ENCODE measurements around the gene RETREG2. TPM values are rescaled to one million over a fixed set of nuclear protein-coding genes. Genes with fewer than 3 reads are reported as not detected.
"Not testable (repeated sequence)": the region's sequence is repeated elsewhere in the genome, so short reads cannot be mapped to it uniquely, and the experiment has no call there.

Gene RETREG2
- total RNA-seq, 4 donors from 2014 or later = 82.3 to 122 (median 100) TPM

DNA sequence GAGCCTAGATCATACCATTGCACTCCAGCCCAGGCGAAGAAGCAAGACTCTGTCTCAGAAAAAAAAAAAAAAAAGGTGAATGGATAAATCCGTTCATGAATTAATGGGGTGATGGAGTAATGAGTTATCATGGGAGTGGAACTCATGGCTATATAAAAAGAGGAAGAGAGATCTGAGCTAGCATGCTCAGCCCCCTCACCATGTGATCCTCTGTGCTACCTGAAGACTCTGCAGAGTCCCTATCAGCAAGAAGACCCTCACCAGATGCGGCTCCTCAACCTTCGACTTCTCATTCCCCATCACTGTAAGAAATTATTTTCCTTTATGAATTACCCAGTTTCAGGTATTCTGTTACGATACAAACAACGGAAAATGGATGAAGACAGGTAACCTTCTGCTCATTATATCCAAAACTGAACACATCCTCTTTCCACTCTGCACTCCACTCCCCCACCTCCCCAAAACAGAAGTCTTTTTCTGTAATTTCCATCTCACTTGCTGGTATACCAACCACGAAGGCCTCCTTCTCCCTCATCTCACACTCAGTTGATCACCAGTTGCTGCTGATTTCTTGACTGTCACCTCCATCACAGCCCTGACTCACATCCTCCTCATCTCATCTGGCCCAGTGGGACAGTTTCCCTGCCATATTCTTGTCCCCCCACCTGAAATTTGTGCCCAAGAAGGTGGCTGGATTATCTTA is 8.8 kb downstream of the RETREG2 start:
- Histone ChIP-seq H3K4me3 (replicated peaks in 1 of 3) (no peak overlapping the region), H3K36me3 (peaks cover 23% of the 10 kb centered on the region in 2 donors), H3K4me1 (no peaks in the 10 kb centered on the region), H3K27me3 (no peaks in the 10 kb centered on the region), H3K27ac (no peak overlapping the region), H3K9me3 (no peaks in the 10 kb centered on the region)
- TF ChIP-seq, protein P1, sequence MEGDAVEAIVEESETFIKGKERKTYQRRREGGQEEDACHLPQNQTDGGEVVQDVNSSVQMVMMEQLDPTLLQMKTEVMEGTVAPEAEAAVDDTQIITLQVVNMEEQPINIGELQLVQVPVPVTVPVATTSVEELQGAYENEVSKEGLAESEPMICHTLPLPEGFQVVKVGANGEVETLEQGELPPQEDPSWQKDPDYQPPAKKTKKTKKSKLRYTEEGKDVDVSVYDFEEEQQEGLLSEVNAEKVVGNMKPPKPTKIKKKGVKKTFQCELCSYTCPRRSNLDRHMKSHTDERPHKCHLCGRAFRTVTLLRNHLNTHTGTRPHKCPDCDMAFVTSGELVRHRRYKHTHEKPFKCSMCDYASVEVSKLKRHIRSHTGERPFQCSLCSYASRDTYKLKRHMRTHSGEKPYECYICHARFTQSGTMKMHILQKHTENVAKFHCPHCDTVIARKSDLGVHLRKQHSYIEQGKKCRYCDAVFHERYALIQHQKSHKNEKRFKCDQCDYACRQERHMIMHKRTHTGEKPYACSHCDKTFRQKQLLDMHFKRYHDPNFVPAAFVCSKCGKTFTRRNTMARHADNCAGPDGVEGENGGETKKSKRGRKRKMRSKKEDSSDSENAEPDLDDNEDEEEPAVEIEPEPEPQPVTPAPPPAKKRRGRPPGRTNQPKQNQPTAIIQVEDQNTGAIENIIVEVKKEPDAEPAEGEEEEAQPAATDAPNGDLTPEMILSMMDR (IDR thresholded peaks at IDR 0.05) = no peak
- TF ChIP-seq POLR2A (IDR thresholded peaks at IDR 0.05) = no peak
- intact Hi-C loops (cut with DNase I) = no loop called here
- DNase-seq = no peak
- 88 to 93% methylated on average over 7 of the region's 7 CpGs for WGBS, 2 donors

DNA sequence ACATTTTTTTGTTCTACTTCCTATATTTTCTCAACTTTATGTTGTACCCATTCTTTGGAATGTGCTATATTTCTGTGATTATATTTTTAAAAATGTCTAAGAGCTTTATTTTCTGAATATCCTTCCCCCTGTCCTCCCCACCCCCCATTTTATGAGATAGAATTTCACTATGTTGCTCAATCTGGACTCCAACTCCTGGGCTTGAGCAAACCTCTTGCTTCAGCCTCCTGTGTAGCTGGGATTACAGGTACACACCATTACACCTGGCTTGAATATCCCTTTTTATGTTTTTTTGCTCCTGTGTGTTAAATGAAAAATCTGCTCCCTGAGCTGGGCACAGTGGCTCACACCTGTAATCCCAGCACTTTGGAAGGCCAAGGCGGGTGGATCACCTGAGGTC is 19.3 kb downstream of the RETREG2 start:
- TF ChIP-seq POLR2A (IDR thresholded peaks at IDR 0.05) = no peak
- TF ChIP-seq, protein P1 (IDR thresholded peaks at IDR 0.05) = no peak
- WGBS, 2 donors = 100% methylated on average over 1 of the region's 1 CpG

DNA sequence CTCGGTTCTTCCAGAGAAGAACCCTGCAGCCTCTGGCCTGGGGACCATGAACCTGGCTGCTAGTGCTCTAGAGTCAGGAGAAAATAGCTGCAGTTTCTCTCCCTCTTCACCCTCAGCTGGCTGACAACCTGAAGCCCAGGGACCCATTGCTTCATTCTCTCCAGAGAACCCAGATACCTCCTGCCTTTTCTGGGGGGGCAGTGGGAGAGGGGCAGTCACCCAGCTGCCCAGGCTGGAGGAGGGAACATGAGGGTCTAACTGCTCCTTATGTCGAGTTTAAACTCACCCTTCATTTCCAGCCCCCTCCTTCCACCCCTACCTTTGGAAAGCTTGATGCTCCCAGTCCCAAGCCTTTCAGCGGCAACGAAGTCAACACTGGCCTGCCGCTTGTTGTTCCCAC is 20.9 kb downstream of the RETREG2 start:
- intact Hi-C loops (cut with DNase I) = no loop called here
- 74 to 80% methylated on average over 5 of the region's 5 CpGs for WGBS, 2 donors
- H3K9me3 ChIP-seq = no peaks in the 10 kb centered on the region
- H3K27me3 ChIP-seq = no peaks in the 10 kb centered on the region
- DNase-seq = no peak
- H3K36me3 ChIP-seq = no peaks in the 10 kb centered on the region
- TF ChIP-seq, protein P1 (IDR thresholded peaks at IDR 0.05) = no peak
- no peak for TF ChIP-seq POLR2A (IDR thresholded peaks at IDR 0.05)
- H3K4me3 ChIP-seq (replicated peaks in 1 of 3) = no peak overlapping the region
- no peak overlapping the region for H3K27ac ChIP-seq
- H3K4me1 ChIP-seq = no peaks in the 10 kb centered on the region

More for the DNA sequence above, 19.3 kb downstream of the RETREG2 start:
- Histone ChIP-seq H3K36me3 (no peaks in the 10 kb centered on the region), H3K27ac (no peak overlapping the region), H3K27me3 (no peaks in the 10 kb centered on the region), H3K4me3 (replicated peaks in 1 of 3) (no peak overlapping the region), H3K9me3 (no peaks in the 10 kb centered on the region), H3K4me1 (peaks cover 2 to 8% of the 10 kb centered on the region in 2 donors)
- DNase-seq = no peak
- intact Hi-C loops (cut with DNase I) = no loop called here

DNA sequence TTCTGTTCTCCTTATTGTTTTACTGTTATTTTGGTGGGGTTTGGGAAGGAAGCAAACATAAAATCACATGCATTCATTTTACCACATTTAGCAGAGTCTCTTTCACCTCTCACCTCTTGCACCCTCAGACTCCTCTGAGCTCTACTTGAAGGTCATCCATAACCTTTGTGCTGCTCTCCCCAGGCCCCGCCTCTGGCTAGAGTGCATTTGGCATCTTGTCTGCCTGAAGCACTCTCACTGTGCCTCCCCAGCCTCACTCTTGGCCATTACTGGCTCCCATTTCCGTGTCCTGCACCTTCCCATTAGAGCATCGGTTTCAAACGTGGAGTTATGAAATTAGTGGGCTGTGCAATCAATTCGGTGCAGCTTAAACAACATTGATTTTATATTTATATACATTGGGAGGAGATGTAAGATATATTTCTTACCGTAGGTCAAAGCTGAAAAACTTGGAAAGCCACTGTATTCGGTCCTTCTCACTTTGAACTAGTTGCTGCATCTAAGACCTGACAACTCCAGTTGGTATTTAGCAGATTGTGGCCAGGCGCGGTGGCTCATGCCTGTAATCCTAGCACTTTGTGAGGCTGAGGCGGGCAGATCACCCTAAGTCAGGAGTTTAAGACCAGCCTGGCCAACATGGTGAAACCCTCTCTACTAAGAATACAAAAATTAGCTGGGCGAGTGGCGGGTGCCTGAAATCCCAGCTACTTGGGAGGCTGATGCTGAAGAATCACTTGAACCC is 21.6 kb downstream of the RETREG2 start:
- H3K27me3 ChIP-seq = no peaks in the 10 kb centered on the region
- H3K27ac ChIP-seq = no peak overlapping the region
- 74 to 81% methylated on average over 12 of the region's 12 CpGs for WGBS, 2 donors
- DNase-seq = no peak
- intact Hi-C loops (cut with DNase I) = no loop called here
- TF ChIP-seq, protein P1 (IDR thresholded peaks at IDR 0.05) = no peak
- TF ChIP-seq POLR2A (IDR thresholded peaks at IDR 0.05) = no peak
- H3K9me3 ChIP-seq = no peaks in the 10 kb centered on the region
- H3K4me3 ChIP-seq (replicated peaks in 1 of 3) = no peak overlapping the region
- no peaks in the 10 kb centered on the region for H3K4me1 ChIP-seq
- H3K36me3 ChIP-seq = no peaks in the 10 kb centered on the region

DNA sequence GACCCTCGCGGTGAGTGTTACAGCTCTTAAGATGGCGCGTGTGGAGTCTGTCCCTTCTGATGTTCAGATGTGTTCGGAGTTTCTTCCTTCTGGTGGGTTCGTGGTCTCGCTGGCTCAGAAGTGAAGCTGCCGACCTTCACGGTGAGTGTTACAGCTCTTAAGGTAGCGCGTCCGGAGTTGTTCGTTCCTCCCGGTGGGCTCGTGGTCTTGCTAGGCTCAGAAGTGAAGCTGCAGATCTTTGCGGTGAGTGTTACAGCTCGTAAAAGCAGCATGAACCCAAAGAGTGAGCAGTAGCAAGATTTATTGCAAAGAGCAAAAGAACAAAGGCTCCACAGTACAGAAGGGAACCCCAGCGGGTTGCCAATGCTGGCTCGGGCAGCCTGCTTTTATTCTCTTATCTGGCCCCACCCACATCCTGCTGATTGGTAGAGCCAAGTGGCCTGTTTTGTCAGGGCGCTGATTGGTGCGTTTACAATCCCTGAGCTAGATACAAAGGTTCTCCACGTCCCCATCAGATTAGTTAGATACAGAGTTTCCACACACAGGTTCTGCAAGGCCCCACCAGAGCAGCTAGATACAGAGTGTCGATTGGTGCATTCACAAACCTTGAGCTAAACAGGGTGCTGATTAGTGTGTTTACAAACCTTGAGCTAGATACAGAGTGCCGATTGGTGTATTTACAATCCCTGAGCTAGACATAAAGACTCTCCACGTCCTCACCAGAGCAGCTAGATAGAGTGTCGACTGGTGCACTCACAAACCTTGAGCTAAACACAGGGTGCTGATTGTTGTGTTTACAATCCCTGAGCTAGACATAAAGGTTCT is 22.6 kb downstream of the RETREG2 start:
- intact Hi-C loops (cut with DNase I); H3K9me3 ChIP-seq; H3K36me3 ChIP-seq; DNase-seq; H3K4me1 ChIP-seq; H3K27me3 ChIP-seq; H3K4me3 ChIP-seq (replicated peaks in 1 of 3); H3K27ac ChIP-seq: not testable (repeated sequence)
- WGBS, 2 donors = 86 to 91% methylated on average over 23 to 26 of the region's 26 CpGs

DNA sequence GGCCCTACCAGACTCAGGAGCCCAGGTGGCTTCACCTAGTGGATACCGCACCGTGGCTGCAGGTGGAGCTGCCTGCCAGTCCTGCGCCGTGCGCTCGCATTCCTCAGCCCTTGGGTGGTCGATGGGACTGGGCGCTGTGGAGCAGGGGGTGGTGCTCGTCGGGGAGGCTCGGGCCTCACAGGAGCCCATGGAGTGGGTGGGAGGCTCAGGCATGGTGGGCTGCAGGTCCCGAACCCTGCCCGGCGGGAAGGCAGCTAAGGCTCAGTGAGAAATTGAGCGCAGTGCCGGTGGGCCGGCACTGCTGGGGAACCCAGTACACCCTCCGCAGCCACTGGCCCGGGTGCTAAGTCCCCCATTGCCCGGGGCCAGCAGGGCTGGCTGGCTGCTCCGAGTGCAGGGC is 23.3 kb downstream of the RETREG2 start:
- H3K4me3 ChIP-seq (replicated peaks in 1 of 3); H3K4me1 ChIP-seq; H3K36me3 ChIP-seq; DNase-seq; intact Hi-C loops (cut with DNase I); H3K9me3 ChIP-seq; H3K27me3 ChIP-seq; H3K27ac ChIP-seq: not testable (repeated sequence)
- 75 to 88% methylated on average over 4 to 13 of the region's 21 CpGs for WGBS, 2 donors
